AG04450 (cell line): ENCODE results near the gene LHX1. TPM values are rescaled to one million over a fixed set of nuclear protein-coding genes. Genes with fewer than 3 reads are reported as not detected.

Experiments
- CTCF ChIA-PET: fragments of 300-600, 350-600 bp; formaldehyde crosslinking; extraction: SDS; loops from one replicate; lab custom pipeline; 2022; ENCODE audit warnings: antibody characterized with exemption, inconsistent platforms; lab: Charles Lee
- POLR2A ChIA-PET: fragments of 350-600 bp; formaldehyde crosslinking; extraction: SDS; loops from one replicate; lab custom pipeline; 2021; ENCODE audit warnings: antibody characterized with exemption, inconsistent platforms; lab: Yijun Ruan, JAX
- DNase-seq: peaks from one replicate; pipeline ENCODE4 v3.0.0-alpha.2; 2011; ENCODE audit warnings: low read depth, low spot score
- H3K27ac ChIP-seq: one replicate; pipeline ENCODE4 v1.5.1; 2012; ENCODE audit warnings: low read depth, low read length, control low read depth
- H3K27me3 ChIP-seq: one replicate; pipeline ENCODE4 v1.6.0; 2012; ENCODE audit warnings: low read length; ENCODE audit not compliant: control insufficient read depth, insufficient read depth
- H3K4me3 ChIP-seq: 2 replicates; pipeline ENCODE4 v1.5.1; 2011; ENCODE audit warnings: mild to moderate bottlenecking, low read depth, low read length, control low read depth
- H3K9me3 ChIP-seq: 2 replicates; pipeline ENCODE4 v1.5.1; 2012; ENCODE audit warnings: low read length; ENCODE audit not compliant: control insufficient read depth, insufficient read depth
- CTCF ChIP-seq: IDR thresholded peaks from 2 replicates; pipeline ENCODE4 v1.5.1; 2011; ENCODE audit warnings: low read depth, low read length, control low read depth, inconsistent platforms
- polyA plus RNA-seq: library from polyadenylated mRNA; depleted of rRNA; stranded (reverse); fragments of >200 nt; gene quantifications from 2 replicates; pipeline ENCODE4 v1.2.3, GENCODE V29; 2011

LHX1 gene
- polyA plus RNA-seq, 1 experiment, result not detected

GRCh38 chr17:36979565-36979941 is 42.3 kb downstream of the LHX1 start:
- no peaks in the 10 kb centered on the region for H3K9me3 ChIP-seq
- no peak for TF ChIP-seq CTCF
- no peak overlapping the region for H3K4me3 ChIP-seq
- ChIA-PET POLR2A (no interaction called here), CTCF (interaction anchor here (0.8 to 1.1 kb wide), 2 partner anchors 49 to 377 kb away, joined by 3 to 6 read pairs; no protein-coding TSS in a partner anchor)
- DNase-seq, result no peak
- no peak overlapping the region for H3K27ac ChIP-seq
- H3K27me3 ChIP-seq, result no peaks in the 10 kb centered on the region

GRCh38 chr17:36980280-36980761 is 43.0 kb downstream of the LHX1 start:
- CTCF ChIA-PET, result no interaction called here
- TF ChIP-seq CTCF, result no peak
- POLR2A ChIA-PET, result no interaction called here
- H3K27me3 ChIP-seq, result no peaks in the 10 kb centered on the region
- H3K27ac ChIP-seq, result no peak overlapping the region
- H3K9me3 ChIP-seq, result no peaks in the 10 kb centered on the region
- no peak overlapping the region for H3K4me3 ChIP-seq
- peak; percentile 11 for DNase-seq

GRCh38 chr17:36983618-36984017 is 46.3 kb downstream of the LHX1 start:
- Histone ChIP-seq H3K27me3 (no peaks in the 10 kb centered on the region), H3K27ac (no peak overlapping the region), H3K9me3 (no peaks in the 10 kb centered on the region), H3K4me3 (no peak overlapping the region)
- no peak for TF ChIP-seq CTCF
- POLR2A ChIA-PET, result no interaction called here
- DNase-seq, result no peak
- CTCF ChIA-PET, result no interaction called here

DNA sequence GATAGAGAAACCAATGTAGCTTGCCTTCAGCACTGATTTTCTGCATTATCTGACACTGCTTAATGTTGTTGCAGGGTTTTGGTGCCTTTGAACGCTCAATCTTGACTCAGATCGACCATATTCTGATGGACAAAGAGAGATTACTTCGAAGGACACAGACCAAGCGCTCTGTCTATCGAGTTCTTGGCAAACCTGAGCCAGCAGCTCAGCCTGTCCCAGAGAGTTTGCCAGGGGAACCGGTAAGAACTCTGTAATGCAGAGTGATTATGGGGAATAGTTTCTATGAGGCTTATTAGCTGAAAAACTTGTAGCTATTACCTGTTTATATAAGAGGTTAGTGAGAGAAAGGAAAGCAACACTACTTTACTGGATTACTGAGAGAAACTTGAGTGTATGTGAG is 51.9 kb downstream of the LHX1 start:
- Histone ChIP-seq H3K27ac (no peak overlapping the region), H3K9me3 (no peaks in the 10 kb centered on the region), H3K4me3 (no peak overlapping the region), H3K27me3 (no peaks in the 10 kb centered on the region)
- no peak for TF ChIP-seq CTCF
- ChIA-PET POLR2A (no interaction called here), CTCF (interaction anchor here (0.8 to 1.3 kb wide), 2 partner anchors 11 to 59 kb away, joined by 4 to 7 read pairs; no protein-coding TSS in a partner anchor)
- no peak for DNase-seq

DNA sequence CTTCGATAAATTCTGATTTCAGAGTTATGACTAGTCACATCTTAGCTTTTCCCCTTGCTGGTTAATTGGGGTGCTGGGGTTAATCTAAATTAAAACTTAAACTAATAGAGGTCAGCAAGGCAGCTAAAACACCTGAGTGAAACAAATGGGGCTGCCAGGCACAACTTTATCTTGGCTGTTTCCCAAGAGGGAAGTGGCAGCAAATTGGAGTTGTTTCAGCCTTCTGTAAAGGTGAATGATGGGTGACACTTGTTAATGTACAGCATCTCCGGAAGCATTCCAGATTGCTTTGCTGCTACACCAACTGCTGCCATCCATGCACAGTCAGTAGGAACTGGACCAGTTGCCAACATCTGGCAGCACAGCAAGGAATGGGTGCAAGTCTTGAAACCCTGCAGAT is 55.4 kb downstream of the LHX1 start:
- DNase-seq, result no peak
- ChIA-PET CTCF (interaction anchor here (1.0 to 1.8 kb wide), 4 partner anchors 55 to 389 kb away, joined by 3 to 5 read pairs (median 4); no protein-coding TSS in a partner anchor), POLR2A (no interaction called here)
- Histone ChIP-seq H3K4me3 (no peak overlapping the region), H3K27me3 (no peaks in the 10 kb centered on the region), H3K9me3 (no peaks in the 10 kb centered on the region), H3K27ac (no peak overlapping the region)
- TF ChIP-seq CTCF, result no peak
